H1 (cell line): Measurements from ENCODE around the gene TMEM63C. TPM values are rescaled to one million over a fixed set of nuclear protein-coding genes. Genes with fewer than 3 reads are reported as not detected.

Source experiments
- CTCF ChIA-PET: fragments of 300-600 bp; sonication (Branson Sonifier 250); formaldehyde crosslinking; loops from one replicate; lab custom pipeline; 2021; ENCODE audit not compliant: partially characterized antibody; lab: Charles Lee
- POLR2A ChIA-PET: fragments of 300-600 bp; sonication (Branson Sonifier 250); formaldehyde crosslinking; loops from one replicate; lab custom pipeline; 2021; ENCODE audit warnings: inconsistent platforms; ENCODE audit not compliant: partially characterized antibody; lab: Charles Lee
- DNase-seq, 2 experiments: peaks; one replicate each; pipeline versions ENCODE4 v3.0.0 to v3.0.0-alpha.2; 2010 to 2022; ENCODE audit warnings: low spot score in 2 of 2, low read depth in 1 of 2, mixed read lengths in 1 of 2
- FAIRE-seq: peaks from 2 replicates; lab custom pipeline; 2011; peaks lifted over from hg19 to GRCh38; lab: Jason Lieb, UNC
- H2AFZ ChIP-seq: 2 replicates; pipeline ENCODE4 v1.8.1; 2012; ENCODE audit warnings: low read length, inconsistent platforms
- H2AK5ac ChIP-seq: 2 replicates; pipeline ENCODE4 v1.6.1; 2013; ENCODE audit warnings: low read depth, low read length
- H2BK120ac ChIP-seq: replicated peaks from 2 replicates; pipeline ENCODE3; 2013; ENCODE audit warnings: low read depth, low read length, inconsistent platforms
- H2BK12ac ChIP-seq: 2 replicates; pipeline ENCODE4 v1.6.1; 2013; ENCODE audit warnings: low read depth, low read length
- H2BK15ac ChIP-seq: 2 replicates; pipeline ENCODE4 v1.6.1; 2013; ENCODE audit warnings: low read length
- H2BK20ac ChIP-seq: 2 replicates; pipeline ENCODE4 v1.6.1; 2013; ENCODE audit warnings: low read length
- H2BK5ac ChIP-seq: 2 replicates; pipeline ENCODE4 v1.6.1; 2013; ENCODE audit warnings: low read depth, low read length
- H3K14ac ChIP-seq: 2 replicates; pipeline ENCODE4 v1.6.1; 2013; ENCODE audit warnings: inconsistent platforms; ENCODE audit not compliant: insufficient read length
- H3K18ac ChIP-seq: 2 replicates; pipeline ENCODE4 v1.6.1; 2013; ENCODE audit warnings: low read length; ENCODE audit errors: extremely low read depth
- H3K23ac ChIP-seq: 2 replicates; pipeline ENCODE4 v1.6.1; 2013; ENCODE audit warnings: inconsistent platforms; ENCODE audit not compliant: insufficient read length
- H3K23me2 ChIP-seq: 2 replicates; pipeline ENCODE4 v1.6.1; 2013; ENCODE audit warnings: low read depth, low read length
- H3K27ac ChIP-seq: 2 replicates; pipeline ENCODE4 v1.6.1; 2011; ENCODE audit warnings: low read depth, low read length, inconsistent platforms
- H3K27me3 ChIP-seq, 4 experiments: replicated peaks in 1 of 4; 1 replicate in 1 of 4; 2 replicates in 3 of 4; pipeline versions ENCODE4 v1.6.1 to v1.8.1; 2011 to 2013; ENCODE audit warnings: low read length in 3 of 4, mild to moderate bottlenecking in 3 of 4, inconsistent platforms in 2 of 4, mixed read lengths in 2 of 4, moderate library complexity in 1 of 4; ENCODE audit not compliant: control insufficient read depth in 3 of 4, insufficient read depth in 3 of 4; ENCODE audit errors: extremely low read depth in 1 of 4
- H3K36me3 ChIP-seq, 4 experiments: 2 replicates each; pipeline versions ENCODE4 v1.6.1 to v1.8.1; 2011 to 2013; ENCODE audit warnings: mild to moderate bottlenecking in 4 of 4, low read length in 3 of 4, moderate library complexity in 2 of 4, control low read depth in 1 of 4, inconsistent platforms in 1 of 4; ENCODE audit not compliant: insufficient read depth in 4 of 4, control insufficient read depth in 2 of 4
- H3K4ac ChIP-seq: replicated peaks from 2 replicates; pipeline ENCODE3; 2013; ENCODE audit warnings: low read length, low read depth, mixed read lengths, inconsistent platforms; ENCODE audit not compliant: insufficient read length
- H3K4me1 ChIP-seq, 4 experiments: replicated peaks in 1 of 4; 1 replicate in 1 of 4; 2 replicates in 3 of 4; pipeline versions ENCODE4 v1.6.1 to v1.8.1; 2011 to 2013; ENCODE audit warnings: low read length in 3 of 4, inconsistent platforms in 2 of 4, mixed read lengths in 1 of 4; ENCODE audit not compliant: insufficient read depth in 4 of 4, control insufficient read depth in 3 of 4
- H3K4me2 ChIP-seq, 2 experiments: 2 replicates each; pipeline versions ENCODE4 v1.6.1 to v1.8.1; 2011 to 2013; ENCODE audit warnings: low read depth in 2 of 2, low read length in 2 of 2, control low read depth in 1 of 2, inconsistent platforms in 1 of 2, mild to moderate bottlenecking in 1 of 2; ENCODE audit not compliant: insufficient read depth in 1 of 2
- H3K4me3 ChIP-seq, 4 experiments: fragments of 200-600, 300-600 bp in 1 of 4; sonication (generic), shearing (Covaris generic), sonication (Bioruptor Twin) in 1 of 4; 2 replicates each; pipeline versions ENCODE4 v1.5.1 to v1.8.1; 2011 to 2016; ENCODE audit warnings: low read length in 4 of 4, low read depth in 3 of 4, control low read depth in 2 of 4, inconsistent platforms in 2 of 4, mild to moderate bottlenecking in 2 of 4, mixed read lengths in 1 of 4, moderate library complexity in 1 of 4; ENCODE audit not compliant: insufficient read depth in 2 of 4; ENCODE audit errors: extremely low read depth in 1 of 4
- H3K56ac ChIP-seq: replicated peaks from 2 replicates; pipeline ENCODE3; 2013; ENCODE audit warnings: low read depth, mild to moderate bottlenecking, mixed read lengths, low read length, inconsistent platforms; ENCODE audit not compliant: insufficient read length
- H3K79me1 ChIP-seq: 2 replicates; pipeline ENCODE4 v1.6.1; 2013; ENCODE audit warnings: low read depth, low read length, control low read depth
- H3K79me2 ChIP-seq, 2 experiments: 2 replicates each; pipeline versions ENCODE4 v1.6.1 to v1.8.1; 2012 to 2013; ENCODE audit warnings: low read length in 2 of 2, mild to moderate bottlenecking in 2 of 2, inconsistent platforms in 1 of 2; ENCODE audit not compliant: insufficient read depth in 2 of 2, control insufficient read depth in 1 of 2
- H3K9ac ChIP-seq, 4 experiments: replicated peaks in 1 of 4; 1 replicate in 1 of 4; 2 replicates in 3 of 4; pipeline versions ENCODE4 v1.6.1 to v1.8.1; 2011 to 2013; ENCODE audit warnings: low read depth in 3 of 4, low read length in 3 of 4, control low read depth in 2 of 4, mild to moderate bottlenecking in 2 of 4, moderate library complexity in 2 of 4, inconsistent platforms in 1 of 4; ENCODE audit errors: extremely low read depth in 1 of 4
- H3K9me3 ChIP-seq, 2 experiments: 2 replicates each; pipeline versions ENCODE4 v1.6.1 to v1.8.1; 2012 to 2013; ENCODE audit warnings: mild to moderate bottlenecking in 2 of 2, moderate library complexity in 2 of 2, control low read depth in 1 of 2, inconsistent platforms in 1 of 2, low read depth in 1 of 2, low read length in 1 of 2, mixed read lengths in 1 of 2; ENCODE audit not compliant: insufficient read depth in 2 of 2
- H4K20me1 ChIP-seq, 2 experiments: replicated peaks in 1 of 2; 2 replicates each; pipeline versions ENCODE3 to v1.8.1; 2011 to 2013; ENCODE audit warnings: inconsistent platforms in 2 of 2, low read length in 2 of 2, mild to moderate bottlenecking in 1 of 2; ENCODE audit not compliant: insufficient read depth in 2 of 2, control insufficient read depth in 1 of 2
- H4K5ac ChIP-seq: 2 replicates; pipeline ENCODE4 v1.6.1; 2013; ENCODE audit warnings: low read length, low read depth, mixed read lengths, inconsistent platforms; ENCODE audit not compliant: insufficient read length
- H4K8ac ChIP-seq: 2 replicates; pipeline ENCODE4 v1.8.0; 2013; ENCODE audit warnings: mild to moderate bottlenecking, moderate library complexity, low read length, inconsistent platforms; ENCODE audit not compliant: insufficient read depth; ENCODE audit errors: extremely low read depth
- H4K91ac ChIP-seq: replicated peaks from 2 replicates; pipeline ENCODE3; 2013; ENCODE audit warnings: low read length, mixed read lengths, inconsistent platforms; ENCODE audit not compliant: insufficient read length
- CEBPB ChIP-seq: IDR thresholded peaks from 2 replicates; pipeline ENCODE4 v1.6.1; 2012; ENCODE audit warnings: low read depth, low read length
- E2F6 ChIP-seq: IDR thresholded peaks from 2 replicates; pipeline ENCODE4 v1.6.1; 2012; ENCODE audit warnings: inconsistent platforms
- FOSL1 ChIP-seq: IDR thresholded peaks from 2 replicates; pipeline ENCODE4 v1.6.1; 2011; ENCODE audit warnings: mild to moderate bottlenecking, low read depth, low read length, moderate library complexity; ENCODE audit not compliant: insufficient read depth
- RAD21 ChIP-seq, 2 experiments: IDR thresholded peaks in 1 of 2; conservative IDR thresholded peaks in 1 of 2; 2 replicates each; pipeline ENCODE4 v1.6.1; 2011; ENCODE audit warnings: low read depth in 2 of 2, low read length in 2 of 2, improper control_type of control experiment in 1 of 2, inconsistent platforms in 1 of 2, mild to moderate bottlenecking in 1 of 2, moderate library complexity in 1 of 2
- RFX5 ChIP-seq: IDR thresholded peaks from 2 replicates; pipeline ENCODE4 v1.6.1; 2011; ENCODE audit warnings: low read depth, low read length, improper control_type of control experiment, borderline replicate concordance
- SP4 ChIP-seq: IDR thresholded peaks from 2 replicates; pipeline ENCODE4 v1.6.1; 2012; ENCODE audit warnings: low read length, inconsistent platforms
- YY1 ChIP-seq: IDR thresholded peaks from 2 replicates; pipeline ENCODE4 v1.6.1; 2011; ENCODE audit warnings: low read depth, mild to moderate bottlenecking, low read length
- WGBS, 2 experiments: shearing (Covaris generic) in 1 of 2; methylation state at CpG; one replicate each; pipeline versions ENCODE4 v1.1.6 to v1.1.7; 2013 to 2015; ENCODE audit warnings: low lambda C conversion rate in 2 of 2, mixed read lengths in 2 of 2, inconsistent platforms in 1 of 2, low coverage in 1 of 2, missing lambda C conversion rate in 1 of 2; ENCODE audit not compliant: insufficient replicate concordance in 2 of 2, insufficient coverage in 1 of 2, insufficient read length in 1 of 2; ENCODE audit errors: extremely low coverage in 1 of 2, missing lambda C conversion rate in 1 of 2; 5-methylcytosine and 5-hydroxymethylcytosine counted together
- polyA plus RNA-seq, 7 experiments: library from polyadenylated mRNA; depleted of rRNA in 3 of 7; stranded (reverse) in 5 of 7; unstranded in 2 of 7; fragments of >200 nt in 5 of 7; fragments of 200-250 nt in 2 of 7; gene quantifications; 1 replicate in 5 of 7; 2 replicates in 1 of 7; 4 replicates in 1 of 7; pipeline versions ENCODE4 v1.2.1 to v1.2.3, GENCODE V29; 2011 to 2013; ENCODE audit warnings: missing spikeins in 2 of 7, mixed read lengths in 2 of 7
- total RNA-seq: library from RNA; stranded (reverse); fragmentation: NEBNext Ultra II Directional; extraction: Animal tissue kit (Norgen Biotek cat#: 25700); gene quantifications from 2 replicates; pipeline ENCODE4 v1.2.1, GENCODE V29; 2021

The TMEM63C gene
- total and polyA plus RNA-seq, 2 of the 8 experiments (the other 6 are each of a cell fraction or from before 2014, with no cell fraction given): 3.0 to 7.6 TPM

- Histone ChIP-seq H3K14ac (no peak overlapping the region), H3K27me3 (peaks cover 13 to 32% (median 26%) of the 10 kb centered on the region in 4 experiments; a peak in 6 of 7 replicates), H3K23ac (no peak overlapping the region), H3K4me2 (no peak overlapping the region), H3K79me2 (no peaks in the 10 kb centered on the region), H2BK12ac (no peak overlapping the region), H3K4ac (no peak overlapping the region), H3K36me3 (0 out of 8 replicates have a peak, but pooled peaks cover 0 to 5% (median 0%) of the 10 kb centered on the region in 4 experiments), H3K18ac (no peak overlapping the region), H4K20me1 (no peaks in the 10 kb centered on the region), H4K8ac (no peak overlapping the region), H2BK120ac (no peak overlapping the region), H3K4me1 (peaks cover 0 to 8% (median 4%) of the 10 kb centered on the region in 4 experiments; a peak in 3 of 7 replicates), H2BK15ac (no peak overlapping the region), H3K23me2 (peaks cover 5% of the 10 kb centered on the region; the same call in 1 of the 2 replicates), H4K5ac (no peak overlapping the region), H3K27ac (no peak overlapping the region), H3K9ac (no peak overlapping the region), H2AK5ac (no peak overlapping the region), H4K91ac (no peak overlapping the region), H3K79me1 (no peaks in the 10 kb centered on the region), H3K56ac (no peak overlapping the region), H2BK5ac (no peak overlapping the region), H3K4me3 (no peak overlapping the region), H2AFZ (no peak overlapping the region), H3K9me3 (no peaks in the 10 kb centered on the region), H2BK20ac (no peak overlapping the region)
- 89% methylated on average over 8 of the region's 8 CpGs; no CpG with 5 or more reads in 1 of the 2 experiments for WGBS, 2 experiments
- FAIRE-seq: no peak
- CTCF ChIA-PET: interaction anchor here (0.8 to 5.8 kb wide), 17 partner anchors 10 to 391 kb away, joined by 3 to 25 read pairs (median 4); no protein-coding TSS in a partner anchor
- POLR2A ChIA-PET: interaction anchor here (1.0 to 1.5 kb wide), 3 partner anchors 8 to 55 kb away, joined by 3 to 7 read pairs (median 5); partner anchors contain the start of genes GSTZ1 and POMT2
- no peak for DNase-seq
- TF ChIP-seq FOSL1 (no peak), YY1 (no peak), E2F6 (no peak), SP4 (no peak), CEBPB (no peak), RFX5 (no peak), RAD21 (IDR thresholded peaks at IDR 0.05 in 1 of 2, conservative IDR thresholded peaks at IDR 0.05 in 1 of 2; ENCODE audit: low read depth in 2 of 2, low read length in 2 of 2) (no peak)
Measured at GRCh38 chr14:77266336-77266735, 84.7 kb downstream of the TMEM63C start.
